ENCODE measurements around the gene GHDC.

- TF ChIP-seq MAX (IDR thresholded peaks at IDR 0.05): no peak
- TF ChIP-seq EGR1 (IDR thresholded peaks at IDR 0.05): no peak
- TF ChIP-seq TEAD4 (IDR thresholded peaks at IDR 0.05): no peak
- no peak for TF ChIP-seq TAF1 (IDR thresholded peaks at IDR 0.05; ENCODE audit: low read depth)
- no peak for TF ChIP-seq EP300 (IDR thresholded peaks at IDR 0.05; ENCODE audit: borderline replicate concordance)
- TF ChIP-seq NFIC (IDR thresholded peaks at IDR 0.05): no peak
- TF ChIP-seq REST (IDR thresholded peaks at IDR 0.05; ENCODE audit: low read depth): no peak
- TF ChIP-seq CREB1 (IDR thresholded peaks at IDR 0.05; ENCODE audit: low read depth): no peak
- no peak for TF ChIP-seq CEBPB (IDR thresholded peaks at IDR 0.05)
- TF ChIP-seq YY1 (IDR thresholded peaks at IDR 0.05; ENCODE audit: low read depth): no peak
Measured at GRCh38 chr17:42199416-42200011, 5.2 kb upstream of the GHDC start.

All from Ishikawa (cell line).